ENCODE data around the gene HEXIM2. TPM values are rescaled to one million over a fixed set of nuclear protein-coding genes. Genes with fewer than 3 reads are reported as not detected.

HEXIM2 gene
- total RNA-seq, 2 experiments from 2014 or later, result 7.8 to 8.8 TPM

DNA sequence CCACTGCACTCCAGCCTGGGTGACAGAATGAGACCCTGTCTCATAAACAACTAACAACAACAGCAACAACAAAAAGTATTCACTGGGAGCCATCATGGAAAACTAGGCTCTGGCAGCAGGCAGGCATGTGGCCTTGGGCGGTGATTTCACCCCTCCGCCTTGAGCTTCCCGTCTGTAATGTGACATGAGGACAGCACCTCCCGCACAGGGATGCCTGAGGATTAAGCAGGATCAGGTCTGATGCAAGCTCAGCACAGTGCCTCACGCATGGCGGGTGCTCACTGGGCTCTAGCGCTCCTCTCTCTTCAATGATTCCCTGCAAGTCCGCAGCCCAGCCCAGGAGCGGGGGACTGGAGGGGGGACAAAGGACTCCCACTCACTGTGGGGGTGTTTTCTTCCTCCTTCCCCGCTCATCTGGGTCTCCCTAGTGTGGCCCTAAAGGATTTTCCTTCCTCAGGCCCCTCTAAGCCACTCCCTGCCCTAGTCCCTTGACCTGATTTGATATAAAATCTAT is 32.2 kb upstream of the HEXIM2 start:
- CTCF ChIA-PET, result interaction anchor here (0.7 to 2.0 kb wide), 3 partner anchors 11 to 30 kb away, joined by 3 to 7 read pairs (median 5); no protein-coding TSS in a partner anchor
- peaks cover 10% of the 10 kb centered on the region for H3K27me3 Mint-ChIP-seq (ENCODE audit: low read depth)
- no peaks in the 10 kb centered on the region for H3K9me3 Mint-ChIP-seq (ENCODE audit: insufficient read depth)
- POLR2A ChIA-PET, result no interaction called here
- H3K27ac Mint-ChIP-seq, result no peak overlapping the region
- DNase-seq (no peak), ATAC-seq (no peak)
- H3K4me3 Mint-ChIP-seq, result no peak overlapping the region
- H3K36me3 Mint-ChIP-seq (ENCODE audit: low read depth), result no peaks in the 10 kb centered on the region
- H3K4me1 Mint-ChIP-seq (ENCODE audit: low read depth), result peaks cover 8% of the 10 kb centered on the region

DNA sequence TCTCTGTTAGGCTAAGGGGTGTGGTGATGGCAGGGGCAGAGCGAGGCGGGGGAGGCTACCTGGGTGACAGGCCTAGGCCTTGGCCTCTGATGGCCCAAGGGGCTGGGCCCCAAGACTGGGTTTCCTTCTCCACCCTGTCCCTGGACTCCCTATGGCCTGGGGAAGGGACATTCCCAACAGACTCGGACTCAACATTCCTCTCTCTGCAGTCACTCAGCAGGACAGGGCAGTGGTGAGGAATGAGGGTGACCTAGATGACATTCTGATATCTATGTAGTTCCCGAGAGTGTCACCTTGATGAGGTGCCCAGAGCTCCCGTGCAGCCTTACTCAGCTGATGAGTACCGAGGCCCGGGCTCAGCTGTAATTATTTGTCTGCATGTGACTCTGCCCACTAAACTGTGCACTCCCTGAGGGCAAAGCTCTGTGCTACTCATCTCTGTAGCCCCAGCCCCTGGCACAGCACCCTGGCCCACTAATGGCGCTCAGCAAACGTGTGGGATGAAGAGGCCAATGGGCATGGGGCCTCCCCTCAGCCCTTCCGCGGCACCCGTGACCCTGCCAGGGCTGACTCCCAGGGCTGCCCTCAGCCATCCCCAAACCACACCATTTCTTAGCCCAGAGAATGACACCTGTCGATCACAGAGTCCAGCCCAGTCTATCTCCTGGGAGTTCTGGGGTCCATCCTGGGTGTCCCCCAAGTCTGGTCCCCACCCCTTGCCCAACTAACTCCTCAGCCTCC is 31.6 kb upstream of the HEXIM2 start:
- peaks cover 9% of the 10 kb centered on the region for H3K4me1 Mint-ChIP-seq (ENCODE audit: low read depth)
- ATAC-seq (no peak), DNase-seq (no peak)
- H3K27me3 Mint-ChIP-seq (ENCODE audit: low read depth), result peaks cover 10% of the 10 kb centered on the region
- H3K9me3 Mint-ChIP-seq (ENCODE audit: insufficient read depth), result no peaks in the 10 kb centered on the region
- ChIA-PET POLR2A (interaction anchor here (1.0 kb wide), 1 partner anchor 22 kb away, joined by 4 read pairs; no protein-coding TSS in a partner anchor), CTCF (interaction anchor here (0.7 kb wide), 1 partner anchor 25 kb away, joined by 3 read pairs; no protein-coding TSS in a partner anchor)
- H3K27ac Mint-ChIP-seq, result no peak overlapping the region
- H3K4me3 Mint-ChIP-seq, result no peak overlapping the region
- no peaks in the 10 kb centered on the region for H3K36me3 Mint-ChIP-seq (ENCODE audit: low read depth)

DNA sequence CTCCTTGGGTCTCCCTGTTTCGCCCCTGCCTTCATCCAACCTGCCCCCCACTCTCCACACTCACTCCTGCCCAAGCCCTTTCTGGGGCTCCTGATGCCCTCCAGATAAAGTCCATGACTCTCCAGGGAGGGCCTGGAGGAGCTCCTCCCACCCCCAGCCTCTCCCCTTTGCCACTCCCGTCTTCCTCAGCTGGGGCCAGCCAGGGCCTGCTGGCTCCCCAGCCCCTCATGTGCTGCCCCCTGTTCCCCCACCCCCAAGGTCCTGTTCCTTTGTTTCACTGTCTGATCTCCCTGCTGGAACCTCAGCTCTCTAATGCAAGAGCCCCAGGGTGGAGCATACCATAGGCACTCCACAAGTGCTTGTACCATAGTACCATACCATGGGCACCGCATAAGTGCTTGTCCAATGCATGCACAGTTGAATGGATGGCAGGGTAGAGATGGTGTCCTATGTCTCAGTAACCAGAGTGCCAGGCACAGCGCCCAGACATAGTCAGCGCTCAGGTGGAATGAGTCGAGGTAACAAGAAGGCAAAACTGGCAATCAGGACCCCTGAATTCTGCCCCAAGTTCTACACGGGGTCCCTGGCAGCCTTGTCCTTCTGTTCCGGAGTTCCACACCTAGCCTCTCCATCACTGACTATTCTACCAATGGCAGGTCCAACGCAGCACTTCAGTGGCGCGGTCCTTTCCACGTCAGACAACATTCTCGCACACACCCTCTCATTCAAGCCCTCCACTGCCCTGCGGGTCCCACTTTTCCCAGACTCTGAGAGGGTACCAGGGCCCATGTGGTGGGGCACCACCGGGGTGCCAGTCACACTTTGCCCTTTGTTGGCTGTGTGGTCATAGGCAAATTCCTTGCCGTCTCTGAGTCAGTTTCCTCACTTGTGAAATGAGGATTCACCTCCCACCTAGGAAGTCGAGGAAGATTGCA is 30.7 kb upstream of the HEXIM2 start:
- ChIA-PET POLR2A (interaction anchor here (1.0 to 1.1 kb wide), 2 partner anchors 17 to 21 kb away, joined by 3 to 4 read pairs; partner anchors contain the start of gene HEXIM1), CTCF (interaction anchor here (0.9 kb wide), 1 partner anchor 61 kb away, joined by 3 read pairs; no protein-coding TSS in a partner anchor)
- Mint-ChIP-seq H3K36me3 (ENCODE audit: low read depth) (no peaks in the 10 kb centered on the region), H3K4me1 (ENCODE audit: low read depth) (peaks cover 13% of the 10 kb centered on the region), H3K4me3 (peak overlapping the region; percentile 67), H3K27ac (no peak overlapping the region), H3K27me3 (ENCODE audit: low read depth) (peaks cover 10% of the 10 kb centered on the region), H3K9me3 (ENCODE audit: insufficient read depth) (no peaks in the 10 kb centered on the region)
- DNase-seq (no peak), ATAC-seq (no peak)

DNA sequence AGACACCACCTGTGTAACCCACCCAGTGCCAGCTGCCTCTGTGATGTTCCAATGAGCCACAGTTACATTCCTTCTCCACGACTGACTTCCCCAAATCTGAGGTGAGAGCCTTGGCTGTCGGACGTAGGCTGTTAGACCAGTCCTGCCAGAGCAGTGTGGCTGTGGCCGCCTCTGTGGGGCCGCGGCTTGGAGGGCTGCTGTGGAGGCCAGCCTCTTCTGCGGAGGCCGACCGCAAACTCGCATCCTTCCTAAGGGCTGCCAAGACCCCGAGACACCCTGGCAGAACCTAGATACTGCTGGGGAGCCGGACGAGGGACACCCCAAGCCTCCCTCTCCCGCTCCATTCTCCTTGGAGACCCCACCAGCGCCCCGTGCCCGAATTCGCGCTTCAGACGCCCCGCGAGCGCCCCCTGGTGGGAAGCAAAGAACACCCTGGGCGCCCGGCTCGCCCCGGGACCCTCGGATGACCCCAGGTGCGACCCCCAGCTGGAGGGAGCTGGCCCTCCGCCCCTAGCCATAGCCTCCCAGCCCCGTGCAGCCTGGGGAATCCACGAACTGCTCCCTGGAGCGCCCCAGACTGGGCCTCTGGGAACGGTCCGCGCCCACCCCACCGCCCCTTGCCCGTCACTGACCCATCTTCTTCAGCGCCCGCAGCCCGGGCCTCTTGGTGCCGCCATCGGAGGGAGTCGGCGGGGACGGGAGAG is 29.9 kb upstream of the HEXIM2 start:
- DNase-seq (peak; percentile 57), ATAC-seq (no peak)
- POLR2A ChIA-PET, result interaction anchor here (1.1 kb wide), 1 partner anchor 16 kb away, joined by 3 read pairs; the partner anchor contains the start of gene HEXIM1
- CTCF ChIA-PET, result interaction anchor here (0.7 to 10.8 kb wide), 5 partner anchors 18 to 68 kb away, joined by 3 to 365 read pairs (median 3); partner anchors contain the start of gene HEXIM2
- H3K36me3 Mint-ChIP-seq (ENCODE audit: low read depth), result no peaks in the 10 kb centered on the region
- H3K9me3 Mint-ChIP-seq (ENCODE audit: insufficient read depth), result no peaks in the 10 kb centered on the region
- peaks cover 21% of the 10 kb centered on the region for H3K4me1 Mint-ChIP-seq (ENCODE audit: low read depth)
- H3K27me3 Mint-ChIP-seq (ENCODE audit: low read depth), result peaks cover 10% of the 10 kb centered on the region
- no peak overlapping the region for H3K27ac Mint-ChIP-seq
- H3K4me3 Mint-ChIP-seq, result peak overlapping the region; percentile 67

DNA sequence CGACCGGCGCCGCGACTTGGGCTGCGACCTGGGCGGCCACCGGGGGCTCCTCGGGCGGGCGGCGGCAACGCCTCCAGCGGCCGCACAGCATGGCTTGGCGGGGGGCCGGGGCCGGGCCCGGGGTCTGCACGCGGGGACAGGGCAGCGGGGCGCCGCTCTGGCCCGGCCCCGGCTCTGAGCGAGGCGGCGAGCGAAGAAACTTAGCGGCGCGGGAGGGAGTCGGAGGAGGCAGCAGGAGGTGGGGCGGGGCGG is 29.4 kb upstream of the HEXIM2 start, which contains the start of gene PLCD3:
Gene PLCD3 (minus strand): TSS at position 196 of the 252 bp plus-strand sequence. CDS start 105 bp downstream, at position 91.
- DNase-seq (no peak), ATAC-seq (no peak)
- Mint-ChIP-seq H3K36me3 (ENCODE audit: low read depth) (no peaks in the 10 kb centered on the region), H3K4me1 (ENCODE audit: low read depth) (peaks cover 22% of the 10 kb centered on the region), H3K4me3 (peak within 1 kb of the TSS; percentile 87), H3K27me3 (ENCODE audit: low read depth) (peaks cover 10% of the 10 kb centered on the region), H3K9me3 (ENCODE audit: insufficient read depth) (no peaks in the 10 kb centered on the region), H3K27ac (peak within 1 kb of the TSS; percentile 78)
- POLR2A ChIA-PET, result no interaction called here
- CTCF ChIA-PET, result interaction anchor here (0.7 to 10.8 kb wide), 7 partner anchors 18 to 81 kb away, joined by 3 to 365 read pairs (median 3); partner anchors contain the start of genes DCAKD, HEXIM2 and NMT1

DNA sequence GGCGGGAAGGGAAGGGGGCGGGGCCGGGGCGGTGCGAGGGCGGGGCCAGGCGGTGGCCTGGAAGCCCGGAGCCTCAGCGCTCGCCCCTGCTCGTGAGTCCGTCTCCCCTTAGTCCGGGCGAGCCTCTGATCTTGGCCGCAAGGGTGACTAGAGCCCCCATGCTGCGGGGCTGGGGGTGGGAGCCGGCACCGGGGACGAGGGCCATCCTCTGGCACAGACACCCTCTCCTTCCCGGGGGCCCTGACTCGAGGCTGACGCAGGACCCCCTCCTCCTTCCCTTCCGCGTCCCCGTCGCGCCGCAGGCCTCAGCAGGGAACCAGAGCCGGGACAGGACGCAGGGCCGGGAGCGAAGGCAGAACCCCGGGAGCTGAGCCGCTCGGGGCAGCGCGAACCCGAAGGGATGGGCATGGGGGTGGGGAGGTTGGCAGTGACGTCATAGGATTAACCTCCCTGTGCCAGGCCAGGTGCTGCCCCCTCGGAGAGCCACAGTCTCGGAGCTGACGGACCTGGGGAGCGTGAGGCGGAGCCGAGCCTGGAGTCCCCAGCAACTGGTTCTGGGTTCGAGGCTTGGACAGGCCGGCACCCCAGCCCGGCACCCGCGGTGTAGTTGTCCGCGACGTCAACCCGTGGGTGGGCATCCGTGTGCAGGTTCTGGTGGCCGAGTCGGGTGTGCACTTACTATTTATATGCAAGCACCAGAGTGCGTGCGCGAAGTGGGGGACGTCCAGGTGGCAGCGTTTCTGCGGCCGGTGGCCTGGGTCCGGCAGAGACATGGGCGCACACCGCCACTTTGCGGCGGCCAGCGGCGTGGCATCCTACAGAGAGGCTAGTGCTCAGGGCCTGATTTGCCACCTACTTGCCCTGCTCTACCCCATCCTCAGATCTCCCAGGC is 28.9 kb upstream of the HEXIM2 start:
- ATAC-seq (peak; percentile 48), DNase-seq (peak; percentile 77)
- no peaks in the 10 kb centered on the region for H3K36me3 Mint-ChIP-seq (ENCODE audit: low read depth)
- CTCF ChIA-PET, result interaction anchor here (0.7 to 10.8 kb wide), 7 partner anchors 17 to 82 kb away, joined by 3 to 365 read pairs (median 3); partner anchors contain the start of genes DCAKD, HEXIM2 and NMT1
- H3K4me1 Mint-ChIP-seq (ENCODE audit: low read depth), result peaks cover 22% of the 10 kb centered on the region
- peaks cover 10% of the 10 kb centered on the region for H3K27me3 Mint-ChIP-seq (ENCODE audit: low read depth)
- H3K9me3 Mint-ChIP-seq (ENCODE audit: insufficient read depth), result no peaks in the 10 kb centered on the region
- POLR2A ChIA-PET, result interaction anchor here (0.7 kb wide), 1 partner anchor 16 kb away, joined by 4 read pairs; the partner anchor contains the start of gene HEXIM1
- H3K27ac Mint-ChIP-seq, result peak overlapping the region; percentile 78
- H3K4me3 Mint-ChIP-seq, result peak overlapping the region; percentile 87

DNA sequence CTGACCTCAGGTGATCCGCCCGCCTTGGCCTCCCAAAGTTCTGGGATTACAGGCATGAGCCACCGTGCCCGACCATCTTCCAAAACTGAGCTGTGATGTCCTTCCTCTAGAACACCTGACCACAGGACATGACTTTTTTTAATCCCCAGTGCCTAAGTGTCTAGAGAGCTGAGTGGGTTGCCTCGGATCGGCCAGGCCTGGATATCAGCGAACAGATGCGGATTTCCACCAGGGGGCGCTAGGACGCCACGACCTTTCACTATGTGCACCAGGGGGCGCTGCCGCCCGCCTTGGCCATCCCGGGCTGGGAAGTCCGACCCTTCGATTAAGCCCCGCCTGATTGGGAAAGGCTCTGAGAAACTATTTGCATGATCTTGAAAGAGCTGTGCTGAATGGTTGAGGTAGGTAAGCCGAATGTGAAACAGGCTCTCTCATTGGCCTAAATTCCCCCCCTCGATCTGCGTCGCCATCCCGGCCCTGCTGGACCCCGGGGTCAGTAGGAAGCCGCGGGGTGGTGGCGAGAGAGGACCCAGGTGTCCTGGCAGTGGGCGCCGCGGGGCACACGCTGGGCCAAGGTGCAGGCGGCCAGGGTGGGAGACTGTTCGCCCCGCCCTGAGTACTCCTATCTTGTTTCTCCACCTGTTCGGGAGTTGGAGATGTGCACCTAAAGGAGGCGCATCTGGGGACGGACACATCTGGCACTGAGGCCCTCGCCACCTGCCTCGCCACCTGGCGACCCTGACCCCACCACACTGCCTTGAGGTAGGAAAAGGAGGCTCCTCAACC is 26.3 kb upstream of the HEXIM2 start, which contains the start of gene ACBD4:
Gene ACBD4 (plus strand): TSS at position 496 of the 786 bp plus-strand sequence. CDS start 458 bp downstream, outside the sequence.
- CTCF ChIA-PET, result interaction anchor here (0.6 to 10.8 kb wide), 95 partner anchors 9 to 372 kb away, joined by 3 to 365 read pairs (median 6); partner anchors contain the start of genes DCAKD, EFTUD2, FMNL1 and GFAP
- Mint-ChIP-seq H3K4me1 (ENCODE audit: low read depth) (peaks cover 22% of the 10 kb centered on the region), H3K4me3 (peak within 1 kb of the TSS; percentile 88), H3K27me3 (ENCODE audit: low read depth) (peaks cover 10% of the 10 kb centered on the region), H3K36me3 (ENCODE audit: low read depth) (no peaks in the 10 kb centered on the region), H3K27ac (peak within 1 kb of the TSS; percentile 84), H3K9me3 (ENCODE audit: insufficient read depth) (no peaks in the 10 kb centered on the region)
- POLR2A ChIA-PET, result interaction anchor here (0.6 to 5.6 kb wide), 8 partner anchors 9 to 180 kb away, joined by 3 to 66 read pairs (median 4); partner anchors contain the start of genes HEXIM1, HEXIM2 and NMT1
- ATAC-seq (peak; percentile 92), DNase-seq (peak; percentile 98)

DNA sequence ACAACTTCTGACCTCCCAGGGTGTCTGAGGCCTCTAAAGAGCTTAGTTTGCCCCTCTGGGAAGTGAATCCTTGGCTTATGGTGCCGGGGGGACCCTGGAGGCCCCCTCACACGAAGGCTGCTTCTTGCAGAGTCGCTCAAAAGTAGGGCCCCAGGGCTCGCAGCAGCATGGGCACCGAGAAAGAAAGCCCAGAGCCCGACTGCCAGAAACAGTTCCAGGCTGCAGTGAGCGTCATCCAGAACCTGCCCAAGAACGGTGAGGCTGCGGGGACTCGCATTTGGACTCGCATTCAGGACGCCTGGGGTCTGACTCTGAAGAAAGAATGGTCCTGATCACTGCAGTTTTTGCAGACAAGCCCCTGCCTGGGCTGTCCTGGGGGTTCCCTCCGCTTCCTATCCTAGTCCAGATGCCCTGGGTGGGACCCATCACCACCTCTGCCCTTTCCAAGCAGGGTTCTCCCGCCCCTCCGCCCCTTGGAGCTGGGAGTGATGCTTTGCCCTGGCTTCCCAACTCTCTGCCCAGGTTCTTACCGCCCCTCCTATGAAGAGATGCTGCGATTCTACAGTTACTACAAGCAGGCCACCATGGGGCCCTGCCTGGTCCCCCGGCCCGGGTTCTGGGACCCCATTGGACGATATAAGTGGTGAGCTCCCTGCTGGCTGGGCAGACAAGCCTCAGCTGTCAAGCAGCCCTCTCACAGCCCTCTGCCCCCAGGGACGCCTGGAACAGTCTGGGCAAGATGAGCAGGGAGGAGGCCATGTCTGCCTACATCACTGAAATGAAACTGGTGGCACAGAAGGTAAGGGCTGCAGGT is 25.5 kb upstream of the HEXIM2 start:
- Mint-ChIP-seq H3K4me3 (peak overlapping the region; percentile 88), H3K4me1 (ENCODE audit: low read depth) (peaks cover 25% of the 10 kb centered on the region), H3K27ac (peak overlapping the region; percentile 84), H3K36me3 (ENCODE audit: low read depth) (no peaks in the 10 kb centered on the region), H3K27me3 (ENCODE audit: low read depth) (peaks cover 4% of the 10 kb centered on the region), H3K9me3 (ENCODE audit: insufficient read depth) (no peaks in the 10 kb centered on the region)
- ChIA-PET CTCF (interaction anchor here (0.6 to 10.8 kb wide), 92 partner anchors 9 to 372 kb away, joined by 3 to 365 read pairs (median 6); partner anchors contain the start of genes DCAKD, EFTUD2, FMNL1 and GFAP), POLR2A (interaction anchor here (0.6 to 5.6 kb wide), 8 partner anchors 8 to 179 kb away, joined by 3 to 66 read pairs (median 4); partner anchors contain the start of genes HEXIM1, HEXIM2 and NMT1)
- no peak for DNase-seq
- no peak for ATAC-seq
